Smooth muscle cell (in vitro differentiated cells): ENCODE data around the gene ADCYAP1R1. TPM values are rescaled to one million over a fixed set of nuclear protein-coding genes. Genes with fewer than 3 reads are reported as not detected.

ENCODE experiments used
- DNase-seq: peaks from one replicate; lab custom pipeline; 2025; ENCODE audit not compliant: unreplicated experiment; lab: John Stamatoyannopoulos, UW
- H2AFZ ChIP-seq: fragments of 200-600 bp; sonication (generic); 2 replicates; pipeline ENCODE4 v1.6.0; 2016; ENCODE audit warnings: antibody characterized with exemption, low read depth, mild to moderate bottlenecking
- H3F3A ChIP-seq: fragments of 200-600 bp; sonication (generic); 2 replicates; pipeline ENCODE4 v1.6.0; 2017; ENCODE audit warnings: antibody characterized with exemption, low read depth
- H3K27ac ChIP-seq: fragments of 200-600 bp; sonication (generic); 2 replicates; pipeline ENCODE4 v1.5.1; 2016; ENCODE audit warnings: low read depth, mild to moderate bottlenecking
- H3K27me3 ChIP-seq: fragments of 200-600 bp; sonication (generic); 2 replicates; pipeline ENCODE4 v1.6.1; 2016; ENCODE audit warnings: low read depth, mild to moderate bottlenecking
- H3K36me3 ChIP-seq: fragments of 200-600 bp; sonication (generic); 2 replicates; pipeline ENCODE4 v1.5.1; 2016; ENCODE audit warnings: low read depth
- H3K4me1 ChIP-seq: fragments of 200-600 bp; sonication (generic); 2 replicates; pipeline ENCODE4 v1.5.1; 2016; ENCODE audit warnings: low read depth
- H3K4me2 ChIP-seq: fragments of 200-600 bp; sonication (generic); 2 replicates; pipeline ENCODE4 v1.6.0; 2016; ENCODE audit warnings: mild to moderate bottlenecking
- H3K4me3 ChIP-seq: fragments of 200-600 bp; sonication (generic); 2 replicates; pipeline ENCODE4 v1.5.1; 2016; ENCODE audit warnings: mild to moderate bottlenecking
- H3K79me2 ChIP-seq: fragments of 200-600 bp; sonication (generic); 2 replicates; pipeline ENCODE4 v1.6.0; 2016; ENCODE audit warnings: low read depth, mild to moderate bottlenecking
- H3K9ac ChIP-seq: fragments of 200-600 bp; sonication (generic); 2 replicates; pipeline ENCODE4 v1.6.0; 2016; ENCODE audit warnings: low read depth
- H3K9me3 ChIP-seq: fragments of 200-600 bp; sonication (generic); replicated peaks from 2 replicates; pipeline ENCODE4 v1.5.1; 2016; ENCODE audit warnings: low read depth
- H4K20me1 ChIP-seq: fragments of 200-600 bp; sonication (generic); 2 replicates; pipeline ENCODE4 v1.6.0; 2016; ENCODE audit warnings: low read depth
- CTCF ChIP-seq: fragments of 200-600 bp; sonication (generic); IDR thresholded peaks from 2 replicates; pipeline ENCODE4 v1.5.1; 2017; ENCODE audit warnings: borderline replicate concordance, mild to moderate bottlenecking, antibody characterized with exemption; ENCODE audit not compliant: insufficient read depth, poor library complexity, severe bottlenecking
- WGBS: methylation state at CpG from one replicate; pipeline ENCODE4 v1.1.7; 2016; ENCODE audit warnings: low lambda C conversion rate; 5-methylcytosine and 5-hydroxymethylcytosine counted together
- polyA plus RNA-seq: library from polyadenylated mRNA; unstranded; fragments of >200 nt; fragmentation: Nextera tagmentation; extraction: Ambion mirVana; gene quantifications from 2 replicates; pipeline ENCODE4 v1.2.1, GENCODE V29; 2016
- total RNA-seq: library from RNA; depleted of rRNA; stranded (reverse); fragments of >200 nt; gene quantifications from 2 replicates; pipeline ENCODE4 v1.2.3, GENCODE V29; 2014

ADCYAP1R1 gene
- total and polyA plus RNA-seq, 2 experiments from 2014 or later = not detected

- no peaks in the 10 kb centered on the region for H3F3A ChIP-seq
- TF ChIP-seq CTCF = no peak
- H2AFZ ChIP-seq = no peak overlapping the region
- no peak overlapping the region for H3K27ac ChIP-seq
- 72% methylated on average over 11 of the region's 11 CpGs for WGBS
- H3K4me3 ChIP-seq = no peak overlapping the region
- no peak for DNase-seq
- H3K9ac ChIP-seq = no peak overlapping the region
- no peak overlapping the region for H3K4me2 ChIP-seq
- no peaks in the 10 kb centered on the region for H3K9me3 ChIP-seq
- peaks cover 8% of the 10 kb centered on the region for H3K4me1 ChIP-seq
- no peaks in the 10 kb centered on the region for H3K79me2 ChIP-seq
- no peaks in the 10 kb centered on the region for H4K20me1 ChIP-seq
- H3K27me3 ChIP-seq = peaks cover 57% of the 10 kb centered on the region
- H3K36me3 ChIP-seq = no peaks in the 10 kb centered on the region
Measured at GRCh38 chr7:31054608-31055278, 2.6 kb downstream of the ADCYAP1R1 start.

GRCh38 chr7:31055471-31055870 lies 3.4 kb downstream of the ADCYAP1R1 start:
- H2AFZ ChIP-seq = no peak overlapping the region
- no peak for TF ChIP-seq CTCF
- H3K4me3 ChIP-seq = no peak overlapping the region
- WGBS = 92% methylated on average over 5 of the region's 5 CpGs
- no peaks in the 10 kb centered on the region for H3K79me2 ChIP-seq
- H3K36me3 ChIP-seq = no peaks in the 10 kb centered on the region
- peaks cover 8% of the 10 kb centered on the region for H3K4me1 ChIP-seq
- no peaks in the 10 kb centered on the region for H3K9me3 ChIP-seq
- DNase-seq = no peak
- no peak overlapping the region for H3K4me2 ChIP-seq
- H3K9ac ChIP-seq = no peak overlapping the region
- no peak overlapping the region for H3K27ac ChIP-seq
- H3K27me3 ChIP-seq = peaks cover 49% of the 10 kb centered on the region
- no peaks in the 10 kb centered on the region for H4K20me1 ChIP-seq
- no peaks in the 10 kb centered on the region for H3F3A ChIP-seq

- 76% methylated on average over 10 of the region's 10 CpGs for WGBS
Measured at GRCh38 chr7:31056775-31057346, 4.8 kb downstream of the ADCYAP1R1 start.

More at GRCh38 chr7:31056775-31057346, 4.8 kb downstream of the ADCYAP1R1 start:
- Histone ChIP-seq H3K36me3 (no peaks in the 10 kb centered on the region), H3K4me3 (no peak overlapping the region), H3F3A (no peaks in the 10 kb centered on the region), H2AFZ (no peak overlapping the region), H3K27me3 (peaks cover 35% of the 10 kb centered on the region), H3K79me2 (no peaks in the 10 kb centered on the region), H3K4me1 (peaks cover 8% of the 10 kb centered on the region), H3K9me3 (no peaks in the 10 kb centered on the region), H4K20me1 (no peaks in the 10 kb centered on the region), H3K27ac (no peak overlapping the region), H3K4me2 (no peak overlapping the region), H3K9ac (no peak overlapping the region)
- no peak for DNase-seq
- TF ChIP-seq CTCF = no peak
